Endothelial cell of umbilical vein (primary cell): ENCODE measurements around the gene TRIM23. TPM values are rescaled to one million over a fixed set of nuclear protein-coding genes. Genes with fewer than 3 reads are reported as not detected.

Experiments
- BruUV-seq: library from RNA; stranded (reverse); fragments of 400-500 nt; replicated peaks from 2 replicates; lab custom pipeline; 2021; lab: Mats Ljungman, UMichigan
- CTCF ChIA-PET: fragments of 300-600, 350-600 bp; sonication (Branson Sonifier 250); formaldehyde crosslinking; loops from one replicate; lab custom pipeline; 2021; ENCODE audit warnings: antibody characterized with exemption, inconsistent platforms; lab: Charles Lee
- POLR2A ChIA-PET: fragments of 300-600, 350-600 bp; sonication (Branson Sonifier 250); formaldehyde crosslinking; loops from one replicate; lab custom pipeline; 2021; ENCODE audit warnings: antibody characterized with exemption, inconsistent platforms; lab: Charles Lee
- DNase-seq: peaks from one replicate; pipeline ENCODE4 v3.0.0-alpha.2; 2011; ENCODE audit warnings: low read depth, low spot score
- FAIRE-seq: peaks from 2 replicates; lab custom pipeline; 2011; peaks lifted over from hg19 to GRCh38; lab: Jason Lieb, UNC
- H2AFZ ChIP-seq: 2 replicates; pipeline ENCODE4 v1.6.0; 2012; ENCODE audit warnings: low read depth, low read length, control low read depth, inconsistent platforms
- H3K27ac ChIP-seq: 2 replicates; pipeline ENCODE4 v1.5.1; 2011; ENCODE audit warnings: low read depth, mild to moderate bottlenecking, control low read depth, low read length, moderate library complexity; ENCODE audit not compliant: insufficient read depth
- H3K27me3 ChIP-seq, 2 experiments: 2 replicates each; pipeline versions ENCODE4 v1.6.0 to v1.6.1; 2011; ENCODE audit warnings: low read length in 2 of 2, mixed read lengths in 1 of 2; ENCODE audit not compliant: control insufficient read depth in 2 of 2, insufficient read depth in 2 of 2
- H3K36me3 ChIP-seq, 2 experiments: 2 replicates in 1 of 2; 3 replicates in 1 of 2; pipeline ENCODE4 v1.5.1; 2011; ENCODE audit warnings: low read length in 2 of 2, mild to moderate bottlenecking in 1 of 2, moderate library complexity in 1 of 2; ENCODE audit not compliant: control insufficient read depth in 2 of 2, insufficient read depth in 2 of 2; ENCODE audit errors: extremely low read depth in 1 of 2
- H3K4me1 ChIP-seq: 3 replicates; pipeline ENCODE4 v1.5.1; 2011; ENCODE audit warnings: mild to moderate bottlenecking, low read length; ENCODE audit not compliant: control insufficient read depth, insufficient read depth; ENCODE audit errors: extremely low read depth
- H3K4me2 ChIP-seq: 2 replicates; pipeline ENCODE4 v1.6.1; 2011; ENCODE audit warnings: low read length, control low read depth, mixed read lengths; ENCODE audit not compliant: insufficient read depth
- H3K4me3 ChIP-seq, 3 experiments: fragments of 200-600 bp in 1 of 3; sonication (generic), shearing (Covaris generic) in 1 of 3; replicated peaks in 1 of 3; 2 replicates each; pipeline ENCODE4 v1.5.1; 2011 to 2016; ENCODE audit warnings: control low read depth in 3 of 3, low read length in 3 of 3, mild to moderate bottlenecking in 2 of 3, inconsistent platforms in 1 of 3, low read depth in 1 of 3, moderate library complexity in 1 of 3; ENCODE audit not compliant: insufficient read depth in 1 of 3
- H3K79me2 ChIP-seq: 2 replicates; pipeline ENCODE4 v1.6.0; 2012; ENCODE audit warnings: low read length, inconsistent platforms; ENCODE audit not compliant: control insufficient read depth, insufficient read depth
- H3K9ac ChIP-seq: replicated peaks from 2 replicates; pipeline ENCODE3; 2011; ENCODE audit warnings: low read length, control low read depth; ENCODE audit not compliant: insufficient read depth; ENCODE audit errors: extremely low read depth
- H3K9me1 ChIP-seq: replicated peaks from 3 replicates; pipeline ENCODE4 v1.6.0; 2011; ENCODE audit warnings: mild to moderate bottlenecking, low read length; ENCODE audit not compliant: control insufficient read depth, insufficient read depth; ENCODE audit errors: extremely low read depth
- H3K9me3 ChIP-seq: replicated peaks from 2 replicates; pipeline ENCODE4 v1.5.1; 2012; ENCODE audit warnings: low read length, inconsistent platforms; ENCODE audit not compliant: control insufficient read depth, insufficient read depth
- H4K20me1 ChIP-seq: replicated peaks from 2 replicates; pipeline ENCODE3; 2011; ENCODE audit warnings: mild to moderate bottlenecking, low read length; ENCODE audit not compliant: control insufficient read depth, insufficient read depth; ENCODE audit errors: extremely low read depth
- EZH2 ChIP-seq: IDR thresholded peaks from 2 replicates; pipeline ENCODE4 v1.6.1; 2012; ENCODE audit warnings: borderline replicate concordance, low read depth, mild to moderate bottlenecking, moderate library complexity, low read length, inconsistent platforms; ENCODE audit not compliant: severe bottlenecking
- FOS ChIP-seq: IDR thresholded peaks from 2 replicates; pipeline ENCODE4 v1.6.1; 2011; ENCODE audit warnings: mild to moderate bottlenecking, low read length, moderate library complexity, borderline replicate concordance; ENCODE audit not compliant: insufficient read depth
- GATA2 ChIP-seq: IDR thresholded peaks from 2 replicates; pipeline ENCODE4 v1.7.0; 2011; ENCODE audit warnings: low read depth, mild to moderate bottlenecking, moderate library complexity, mixed read lengths, low read length; ENCODE audit not compliant: insufficient read length, insufficient read depth
- JUN ChIP-seq: IDR thresholded peaks from 2 replicates; pipeline ENCODE4 v1.6.1; 2011; ENCODE audit warnings: borderline replicate concordance, low read depth; ENCODE audit not compliant: insufficient read length, insufficient read depth
- MYC ChIP-seq: IDR thresholded peaks from one replicate; pipeline ENCODE4 v1.6.1; 2011; ENCODE audit warnings: mild to moderate bottlenecking, low read depth, low read length
- POLR2A ChIP-seq: IDR thresholded peaks from 2 replicates; pipeline ENCODE4 v1.6.1; 2012; ENCODE audit warnings: low read depth, mild to moderate bottlenecking, control low read depth, low read length
- POLR2AphosphoS5 ChIP-seq: IDR thresholded peaks from 2 replicates; pipeline ENCODE4 v1.6.1; 2012; ENCODE audit warnings: low read depth, mild to moderate bottlenecking, control low read depth, low read length, moderate library complexity; ENCODE audit not compliant: insufficient read depth
- dilution Hi-C: fragments of 300-500 bp; cut with MboI; formaldehyde crosslinking; loops from one replicate; pipeline ENCODE4 v1.15.0; 2019; ENCODE audit warnings: low sequenced_read_pairs; ENCODE audit not compliant: extremely low pct_ligation_motif_present
- intact Hi-C: fragments of 100-400 bp; cut with micrococcal nuclease; formaldehyde crosslinking; loops from one replicate; pipeline ENCODE4 v1.10.0; 2022
- polyA plus RNA-seq, 4 experiments: library from polyadenylated mRNA; depleted of rRNA in 3 of 4; stranded (reverse) in 3 of 4; unstranded in 1 of 4; fragments of >200 nt; gene quantifications; 2 replicates each; pipeline versions ENCODE4 v1.2.1 to v1.2.3, GENCODE V29; 2011 to 2012; ENCODE audit warnings: missing spikeins in 1 of 4
- total RNA-seq: library from RNA; stranded (reverse); gene quantifications from 2 replicates; pipeline ENCODE4 v1.2.3, GENCODE V29; 2021
- TF ChIP-seq, protein P1 (sequence below), 2 donors: IDR thresholded peaks; 1 replicate in 1 of 2; 2 replicates in 1 of 2; pipeline ENCODE4 v1.5.1; 2011; ENCODE audit warnings: low read length in 2 of 2, mild to moderate bottlenecking in 2 of 2, moderate library complexity in 2 of 2, control low read depth in 1 of 2, inconsistent platforms in 1 of 2, low read depth in 1 of 2; ENCODE audit not compliant: insufficient read depth in 1 of 2; ENCODE audit errors: extremely low read depth in 1 of 2
- TF ChIP-seq, protein P2 (sequence below): IDR thresholded peaks from 2 replicates; pipeline ENCODE4 v1.6.1; 2011; ENCODE audit not compliant: insufficient read depth, insufficient read length

TRIM23 gene
- total and polyA plus RNA-seq, 2 donors (not counting 3 experiments of a cell fraction or from before 2014, with no cell fraction given): 2.2 to 10.6 TPM

DNA sequence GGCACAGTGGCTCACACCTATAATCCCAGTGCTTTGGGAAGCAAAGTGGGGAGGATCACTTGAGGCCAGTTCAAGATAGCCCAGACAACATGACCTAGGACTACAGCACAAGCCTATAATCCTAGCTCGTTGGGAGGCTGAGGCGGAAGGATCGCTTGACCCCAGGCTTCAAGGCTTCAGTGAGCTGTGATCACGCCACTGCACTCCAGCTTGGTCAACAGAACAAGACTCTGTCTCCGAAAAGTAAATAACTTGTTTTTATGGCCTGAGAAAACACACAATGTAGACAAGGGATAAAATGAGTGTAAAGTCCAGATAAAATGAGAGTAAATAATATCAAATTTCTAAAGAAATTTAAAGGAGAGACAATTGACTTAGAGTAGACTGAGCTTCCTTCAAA is 27.0 kb upstream of the TRIM23 start:
- CTCF ChIA-PET: interaction anchor here (0.6 to 1.8 kb wide), 6 partner anchors 9 to 1346 kb away, joined by 3 to 6 read pairs (median 3); partner anchors contain the start of gene TRIM23
- Histone ChIP-seq H3K9ac (no peak overlapping the region), H3K9me1 (no peaks in the 10 kb centered on the region), H4K20me1 (no peaks in the 10 kb centered on the region), H3K4me2 (no peak overlapping the region), H3K4me3 (no peak overlapping the region), H3K4me1 (no peaks in the 10 kb centered on the region), H2AFZ (no peak overlapping the region), H3K9me3 (no peaks in the 10 kb centered on the region), H3K27ac (no peak overlapping the region), H3K79me2 (no peaks in the 10 kb centered on the region), H3K27me3 (no peaks in the 10 kb centered on the region), H3K36me3 (peaks cover 0 to 2% of the 10 kb centered on the region in 2 experiments)
- no peak for DNase-seq
- dilution Hi-C loops: no loop called here
- POLR2A ChIA-PET: no interaction called here
- no TSS peak for BruUV-seq
- intact Hi-C loops: no loop called here
- TF ChIP-seq JUN (no peak), GATA2 (no peak), MYC (no peak), POLR2AphosphoS5 (no peak), EZH2 (no peak), FOS (no peak), POLR2A (no peak)
- TF ChIP-seq, protein P1, sequence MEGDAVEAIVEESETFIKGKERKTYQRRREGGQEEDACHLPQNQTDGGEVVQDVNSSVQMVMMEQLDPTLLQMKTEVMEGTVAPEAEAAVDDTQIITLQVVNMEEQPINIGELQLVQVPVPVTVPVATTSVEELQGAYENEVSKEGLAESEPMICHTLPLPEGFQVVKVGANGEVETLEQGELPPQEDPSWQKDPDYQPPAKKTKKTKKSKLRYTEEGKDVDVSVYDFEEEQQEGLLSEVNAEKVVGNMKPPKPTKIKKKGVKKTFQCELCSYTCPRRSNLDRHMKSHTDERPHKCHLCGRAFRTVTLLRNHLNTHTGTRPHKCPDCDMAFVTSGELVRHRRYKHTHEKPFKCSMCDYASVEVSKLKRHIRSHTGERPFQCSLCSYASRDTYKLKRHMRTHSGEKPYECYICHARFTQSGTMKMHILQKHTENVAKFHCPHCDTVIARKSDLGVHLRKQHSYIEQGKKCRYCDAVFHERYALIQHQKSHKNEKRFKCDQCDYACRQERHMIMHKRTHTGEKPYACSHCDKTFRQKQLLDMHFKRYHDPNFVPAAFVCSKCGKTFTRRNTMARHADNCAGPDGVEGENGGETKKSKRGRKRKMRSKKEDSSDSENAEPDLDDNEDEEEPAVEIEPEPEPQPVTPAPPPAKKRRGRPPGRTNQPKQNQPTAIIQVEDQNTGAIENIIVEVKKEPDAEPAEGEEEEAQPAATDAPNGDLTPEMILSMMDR (IDR thresholded peaks at IDR 0.05; ENCODE audit: extremely low read depth in 1 of 2, insufficient read depth in 1 of 2, low read depth in 1 of 2, low read length in 2 of 2): no peak
- TF ChIP-seq, protein P2, sequence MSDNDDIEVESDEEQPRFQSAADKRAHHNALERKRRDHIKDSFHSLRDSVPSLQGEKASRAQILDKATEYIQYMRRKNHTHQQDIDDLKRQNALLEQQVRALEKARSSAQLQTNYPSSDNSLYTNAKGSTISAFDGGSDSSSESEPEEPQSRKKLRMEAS: no peak
- no peak for FAIRE-seq
